SU-DHL-6 (cell line): ENCODE data around the gene MAEL.

Source experiments
- H2AFZ ChIP-seq: fragments of 200-600 bp; sonication (generic); 2 replicates; pipeline ENCODE4 v1.6.1; 2014; ENCODE audit warnings: low read depth, mild to moderate bottlenecking, moderate library complexity, mixed read lengths, antibody characterized with exemption, low read length; ENCODE audit not compliant: severe bottlenecking
- H3F3A ChIP-seq: fragments of 200-600 bp; shearing (Covaris generic); 2 replicates; pipeline ENCODE4 v1.6.0; 2016; ENCODE audit warnings: antibody characterized with exemption, mild to moderate bottlenecking; ENCODE audit not compliant: insufficient read depth
- H3K27ac ChIP-seq: fragments of 200-600 bp; sonication (generic); 2 replicates; pipeline ENCODE4 v1.5.1; 2016; ENCODE audit warnings: low read depth, mild to moderate bottlenecking, low read length, moderate library complexity, mixed read lengths
- H3K27me3 ChIP-seq: fragments of 200-600 bp; sonication (generic), shearing (Covaris generic); 2 replicates; pipeline ENCODE4 v1.6.0; 2014; ENCODE audit warnings: mild to moderate bottlenecking, low read length
- H3K36me3 ChIP-seq: fragments of 200-600 bp; sonication (generic); 2 replicates; pipeline ENCODE4 v1.6.1; 2014; ENCODE audit warnings: mild to moderate bottlenecking, low read length, mixed read lengths
- H3K4me2 ChIP-seq: fragments of 300-600, 200-600 bp; shearing (Covaris generic), sonication (generic); 2 replicates; pipeline ENCODE4 v1.6.0; 2014; ENCODE audit warnings: low read length, low read depth, mild to moderate bottlenecking; ENCODE audit not compliant: poor library complexity, severe bottlenecking
- H3K4me3 ChIP-seq: fragments of 200-600 bp; sonication (generic); 2 replicates; pipeline ENCODE4 v1.5.1; 2014; ENCODE audit warnings: antibody characterized with exemption, low read length, mild to moderate bottlenecking, mixed read lengths; ENCODE audit not compliant: insufficient read depth, poor library complexity, severe bottlenecking
- H3K79me2 ChIP-seq: fragments of 200-600 bp; sonication (generic); 2 replicates; pipeline ENCODE4 v1.6.1; 2014; ENCODE audit warnings: mild to moderate bottlenecking, low read length, moderate library complexity; ENCODE audit not compliant: insufficient read depth
- H3K9ac ChIP-seq: fragments of 200-600 bp; sonication (generic); 2 replicates; pipeline ENCODE4 v1.7.0; 2014; ENCODE audit warnings: mild to moderate bottlenecking, low read length
- H3K9me2 ChIP-seq: fragments of 200-600 bp; sonication (generic); replicated peaks from 2 replicates; pipeline ENCODE4 v1.6.1; 2014; ENCODE audit warnings: low read length; ENCODE audit not compliant: insufficient read depth
- H3K9me3 ChIP-seq: fragments of 200-600 bp; sonication (generic); 2 replicates; pipeline ENCODE4 v1.6.1; 2014; ENCODE audit warnings: low read length, mixed read lengths; ENCODE audit not compliant: insufficient read depth
- H4K20me1 ChIP-seq: fragments of 200-600 bp; sonication (generic); 2 replicates; pipeline ENCODE4 v1.6.1; 2014; ENCODE audit warnings: low read depth, mild to moderate bottlenecking, antibody characterized with exemption, low read length, moderate library complexity, mixed read lengths
- EZH2phosphoT487 ChIP-seq: fragments of 200-600 bp; sonication (generic), shearing (Covaris generic); conservative IDR thresholded peaks from 2 replicates; pipeline ENCODE4 v1.6.1; 2018; ENCODE audit warnings: mild to moderate bottlenecking, antibody characterized with exemption, low read length, moderate library complexity, mixed read lengths
- TF ChIP-seq, protein P1 (sequence below): fragments of 200-600 bp; sonication (generic); IDR thresholded peaks from one replicate; pipeline ENCODE4 v1.5.1; 2017; ENCODE audit warnings: antibody characterized with exemption, mild to moderate bottlenecking, low read length, moderate library complexity; ENCODE audit not compliant: insufficient read depth, poor library complexity, severe bottlenecking

Gene MAEL

DNA sequence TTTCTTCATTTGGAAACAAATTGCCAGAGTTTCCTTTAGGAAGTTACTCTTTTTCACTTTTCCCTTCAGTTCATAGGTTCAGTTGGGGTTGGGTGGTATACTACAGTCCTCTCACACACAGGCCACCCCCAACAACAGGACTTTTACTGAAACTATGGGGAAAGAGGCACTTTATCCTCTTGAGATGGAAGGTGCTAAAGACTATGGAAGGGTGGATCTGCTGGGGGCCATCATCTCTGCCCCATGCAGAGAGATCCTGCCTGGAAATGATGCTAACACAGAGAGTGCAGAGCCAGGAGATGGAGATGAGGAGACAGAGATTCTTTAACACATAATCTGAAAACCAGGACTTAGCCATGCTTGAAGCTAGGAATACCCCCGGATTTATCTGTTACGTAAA is 38.0 kb upstream of the MAEL start:
- Histone ChIP-seq H2AFZ (no peak overlapping the region), H3K27ac (no peak overlapping the region), H3K4me3 (no peak overlapping the region), H3K9ac (no peak overlapping the region), H3K79me2 (no peaks in the 10 kb centered on the region), H3F3A (no peaks in the 10 kb centered on the region), H3K36me3 (no peaks in the 10 kb centered on the region), H3K4me2 (no peak overlapping the region), H3K9me2 (no peaks in the 10 kb centered on the region), H4K20me1 (no peaks in the 10 kb centered on the region), H3K27me3 (no peaks in the 10 kb centered on the region), H3K9me3 (no peaks in the 10 kb centered on the region)
- TF ChIP-seq, protein P1, sequence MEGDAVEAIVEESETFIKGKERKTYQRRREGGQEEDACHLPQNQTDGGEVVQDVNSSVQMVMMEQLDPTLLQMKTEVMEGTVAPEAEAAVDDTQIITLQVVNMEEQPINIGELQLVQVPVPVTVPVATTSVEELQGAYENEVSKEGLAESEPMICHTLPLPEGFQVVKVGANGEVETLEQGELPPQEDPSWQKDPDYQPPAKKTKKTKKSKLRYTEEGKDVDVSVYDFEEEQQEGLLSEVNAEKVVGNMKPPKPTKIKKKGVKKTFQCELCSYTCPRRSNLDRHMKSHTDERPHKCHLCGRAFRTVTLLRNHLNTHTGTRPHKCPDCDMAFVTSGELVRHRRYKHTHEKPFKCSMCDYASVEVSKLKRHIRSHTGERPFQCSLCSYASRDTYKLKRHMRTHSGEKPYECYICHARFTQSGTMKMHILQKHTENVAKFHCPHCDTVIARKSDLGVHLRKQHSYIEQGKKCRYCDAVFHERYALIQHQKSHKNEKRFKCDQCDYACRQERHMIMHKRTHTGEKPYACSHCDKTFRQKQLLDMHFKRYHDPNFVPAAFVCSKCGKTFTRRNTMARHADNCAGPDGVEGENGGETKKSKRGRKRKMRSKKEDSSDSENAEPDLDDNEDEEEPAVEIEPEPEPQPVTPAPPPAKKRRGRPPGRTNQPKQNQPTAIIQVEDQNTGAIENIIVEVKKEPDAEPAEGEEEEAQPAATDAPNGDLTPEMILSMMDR, result no peak
- no peak for TF ChIP-seq EZH2phosphoT487

DNA sequence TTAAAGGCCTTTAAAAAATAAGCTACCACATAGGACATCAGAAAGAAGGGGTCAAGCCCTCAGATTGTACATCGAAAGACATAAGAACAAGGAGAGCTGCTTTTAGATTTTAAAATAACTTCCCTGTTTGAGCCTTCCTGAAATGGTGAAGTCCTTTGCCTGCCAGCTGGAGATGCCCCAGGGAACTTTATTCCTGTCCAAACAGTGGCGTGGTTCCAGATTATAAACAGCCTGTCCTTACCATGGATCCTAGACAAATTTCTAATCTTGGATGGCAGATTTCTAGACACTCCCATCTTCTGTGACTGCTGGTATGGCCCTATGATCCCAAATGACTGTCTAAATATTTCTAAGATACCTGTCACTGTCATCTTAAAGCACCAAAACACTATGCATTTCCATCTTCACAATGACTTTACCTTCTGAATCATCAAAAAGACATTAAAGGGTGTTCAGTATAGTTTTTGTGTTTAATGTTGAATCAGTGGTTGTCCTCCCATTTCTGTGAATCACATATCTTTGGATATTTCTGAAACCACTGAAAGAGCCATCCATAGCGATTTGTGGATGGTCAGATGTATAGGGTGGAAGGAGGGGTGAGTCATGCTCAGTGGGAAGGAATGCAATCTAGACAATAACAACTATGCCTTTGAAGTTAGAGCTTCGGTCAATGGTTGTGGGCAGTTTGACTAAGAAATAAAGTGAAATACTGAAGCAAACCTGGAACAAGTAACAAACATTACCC is 36.9 kb upstream of the MAEL start:
- H3K9me2 ChIP-seq, result no peaks in the 10 kb centered on the region
- TF ChIP-seq, protein P1, result no peak
- TF ChIP-seq EZH2phosphoT487, result no peak
- no peaks in the 10 kb centered on the region for H3K9me3 ChIP-seq
- no peaks in the 10 kb centered on the region for H3K79me2 ChIP-seq
- no peak overlapping the region for H3K4me3 ChIP-seq
- H4K20me1 ChIP-seq, result no peaks in the 10 kb centered on the region
- no peak overlapping the region for H2AFZ ChIP-seq
- H3K36me3 ChIP-seq, result no peaks in the 10 kb centered on the region
- H3K4me2 ChIP-seq, result no peak overlapping the region
- H3K9ac ChIP-seq, result no peak overlapping the region
- no peaks in the 10 kb centered on the region for H3K27me3 ChIP-seq
- H3F3A ChIP-seq, result no peaks in the 10 kb centered on the region
- no peak overlapping the region for H3K27ac ChIP-seq

DNA sequence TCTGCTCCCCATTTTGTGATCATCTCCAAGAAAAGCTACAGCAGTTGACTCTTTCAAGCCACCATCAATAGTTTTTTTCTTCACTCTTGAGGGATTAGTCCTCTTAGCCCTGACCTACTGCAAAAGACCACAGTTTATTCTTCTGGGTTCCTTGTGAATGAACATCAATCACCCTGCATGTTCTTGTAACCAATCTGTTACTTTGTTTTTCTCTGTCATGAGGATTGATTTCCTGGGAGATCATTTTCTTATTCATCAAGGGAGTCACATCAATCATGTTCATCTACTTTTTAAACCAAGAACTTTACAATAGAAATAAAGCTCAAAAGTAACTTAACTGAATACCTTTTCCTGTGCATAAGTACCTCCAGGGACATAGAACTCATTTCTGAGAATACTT is 35.6 kb upstream of the MAEL start:
- Histone ChIP-seq H3K4me2 (no peak overlapping the region), H3K27me3 (no peaks in the 10 kb centered on the region), H3K9me2 (no peaks in the 10 kb centered on the region), H3K79me2 (no peaks in the 10 kb centered on the region), H3K9ac (no peak overlapping the region), H3K9me3 (no peaks in the 10 kb centered on the region), H4K20me1 (no peaks in the 10 kb centered on the region), H3F3A (no peaks in the 10 kb centered on the region), H3K27ac (no peak overlapping the region), H3K4me3 (no peak overlapping the region), H3K36me3 (no peaks in the 10 kb centered on the region), H2AFZ (no peak overlapping the region)
- TF ChIP-seq EZH2phosphoT487, result no peak
- TF ChIP-seq, protein P1, result no peak
